ENCODE data around the gene MAPKBP1. TPM values are rescaled to one million over a fixed set of nuclear protein-coding genes. Genes with fewer than 3 reads are reported as not detected.

Gene MAPKBP1
- total RNA-seq, 1 donor from 2014 or later: 27.6 TPM

- Histone ChIP-seq H3K4me3 (no peak overlapping the region), H3K36me3 (peaks cover 8 to 18% of the 10 kb centered on the region in 2 donors), H3K4me1 (peaks cover 0 to 12% of the 10 kb centered on the region in 2 donors), H3K27me3 (no peaks in the 10 kb centered on the region), H3K27ac (peak overlapping the region; percentile 63 to 64), H3K9me3 (no peaks in the 10 kb centered on the region)
- no peak for TF ChIP-seq CTCF (IDR thresholded peaks at IDR 0.05)
- DNase-seq (ENCODE audit: low spot score in 2 of 2): no peak
- intact Hi-C loops (cut with DNase I): no loop called here
Measured at GRCh38 chr15:41804361-41804760, 30.1 kb downstream of the MAPKBP1 start.

DNA sequence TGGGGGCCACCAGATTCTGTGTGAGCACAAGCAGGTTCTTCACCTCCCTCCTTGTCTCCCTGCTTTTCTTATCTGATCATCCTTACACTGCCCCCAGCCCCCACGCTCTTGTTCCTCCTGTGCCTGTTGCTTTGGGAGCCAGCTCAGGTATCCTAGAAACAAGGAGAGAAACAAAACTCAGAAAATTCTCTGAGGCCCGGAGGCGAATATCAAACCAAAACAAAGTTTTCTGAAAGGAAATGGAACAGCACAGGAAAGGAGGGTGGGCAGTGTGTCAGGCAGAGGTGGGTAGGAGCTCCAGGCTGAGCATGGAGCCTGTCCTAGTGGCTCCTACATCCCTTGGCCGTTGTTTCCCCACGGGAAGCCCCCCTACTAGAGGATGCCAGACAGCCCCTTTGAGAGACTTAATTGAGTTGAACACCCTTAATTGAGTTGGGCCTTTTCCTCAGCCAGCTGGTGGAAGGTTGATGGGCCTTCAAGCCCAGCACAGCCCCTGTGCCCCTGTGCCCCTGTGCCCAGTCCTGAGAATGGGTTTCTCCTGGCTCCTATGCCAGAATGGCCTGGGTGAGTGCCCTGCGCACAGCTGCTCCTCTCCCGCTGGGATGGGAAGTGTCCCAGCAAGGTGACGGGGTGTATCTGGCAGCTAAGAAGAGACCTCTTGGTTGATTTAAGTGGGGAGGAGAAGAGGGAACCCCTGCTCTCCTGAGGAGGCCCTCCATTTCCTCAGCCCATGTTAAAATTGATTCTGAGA is 30.8 kb downstream of the MAPKBP1 start:
- Histone ChIP-seq H3K27ac (peak overlapping the region; percentile 63 to 64), H3K4me3 (no peak overlapping the region), H3K27me3 (no peaks in the 10 kb centered on the region), H3K9me3 (no peaks in the 10 kb centered on the region), H3K4me1 (peaks cover 0 to 12% of the 10 kb centered on the region in 2 donors), H3K36me3 (peaks cover 8 to 11% of the 10 kb centered on the region in 2 donors)
- no peak for DNase-seq (ENCODE audit: low spot score in 2 of 2)
- TF ChIP-seq CTCF (IDR thresholded peaks at IDR 0.05): no peak
- intact Hi-C loops (cut with DNase I): no loop called here

- H3K27ac ChIP-seq: peak overlapping the region; percentile 63 to 64
- DNase-seq (ENCODE audit: low spot score in 2 of 2): no peak
- intact Hi-C loops (cut with DNase I): no loop called here
Measured at GRCh38 chr15:41805711-41806110, 31.4 kb downstream of the MAPKBP1 start.

DNA sequence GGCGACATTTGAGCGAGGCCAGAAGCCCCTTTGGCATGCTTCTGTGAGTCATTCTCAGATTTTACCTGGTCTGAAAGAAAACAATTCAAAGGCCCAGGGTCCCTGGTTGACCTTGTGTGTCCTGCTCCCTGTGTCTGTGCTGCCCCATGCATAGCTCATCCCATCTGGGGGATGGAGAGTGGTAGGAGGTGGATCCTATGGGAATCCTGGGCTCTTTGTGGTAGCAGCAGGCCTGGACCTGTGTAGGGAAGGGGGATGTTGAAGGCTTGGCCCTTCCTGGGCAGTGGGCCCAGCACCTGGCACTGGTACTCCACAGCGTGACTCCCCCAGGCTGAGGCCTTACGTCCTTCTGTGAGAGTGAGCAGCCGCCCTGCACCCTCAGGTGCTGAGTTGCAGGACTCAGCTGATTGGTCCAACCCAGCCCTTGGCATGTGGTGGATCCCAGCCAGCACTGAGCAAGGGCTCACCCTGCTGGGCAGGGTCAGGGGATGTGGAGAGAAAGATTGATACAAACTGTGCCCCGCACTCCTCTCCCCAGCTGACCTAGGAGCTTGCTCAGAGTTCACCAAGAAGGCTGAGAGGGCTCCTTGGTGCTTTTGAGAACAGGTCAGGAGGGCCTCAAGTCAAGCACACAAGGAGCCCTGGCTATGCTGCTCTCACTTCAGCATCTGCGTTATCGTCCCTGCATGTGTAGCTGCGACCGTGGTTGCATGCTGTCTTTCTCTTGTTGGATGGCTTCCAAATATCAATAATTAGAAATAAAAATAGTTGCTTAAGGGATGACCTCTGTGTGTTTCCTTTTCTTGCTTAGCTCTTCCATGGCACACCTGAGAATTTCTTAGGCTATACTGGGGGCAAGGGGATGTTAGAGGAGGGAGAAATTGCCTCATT is 32.3 kb downstream of the MAPKBP1 start:
- Histone ChIP-seq H3K4me1 (peaks cover 0 to 12% of the 10 kb centered on the region in 2 donors), H3K36me3 (no peaks in the 10 kb centered on the region), H3K27me3 (no peaks in the 10 kb centered on the region), H3K4me3 (no peak overlapping the region), H3K27ac (no peak overlapping the region), H3K9me3 (no peaks in the 10 kb centered on the region)
- no peak for DNase-seq (ENCODE audit: low spot score in 2 of 2)
- intact Hi-C loops (cut with DNase I): no loop called here
- no peak for TF ChIP-seq CTCF (IDR thresholded peaks at IDR 0.05)

More at GRCh38 chr15:41805711-41806110, 31.4 kb downstream of the MAPKBP1 start:
- Histone ChIP-seq H3K9me3 (no peaks in the 10 kb centered on the region), H3K27me3 (no peaks in the 10 kb centered on the region), H3K4me1 (peaks cover 0 to 12% of the 10 kb centered on the region in 2 donors), H3K36me3 (peaks cover 4 to 5% of the 10 kb centered on the region in 2 donors), H3K4me3 (no peak overlapping the region)
- no peak for TF ChIP-seq CTCF (IDR thresholded peaks at IDR 0.05)

GRCh38 chr15:41809121-41809520 is 34.8 kb downstream of the MAPKBP1 start:
- Histone ChIP-seq H3K4me1 (peaks cover 0 to 12% of the 10 kb centered on the region in 2 donors), H3K36me3 (peaks cover 6 to 21% of the 10 kb centered on the region in 2 donors), H3K27ac (no peak overlapping the region), H3K4me3 (no peak overlapping the region), H3K27me3 (no peaks in the 10 kb centered on the region), H3K9me3 (no peaks in the 10 kb centered on the region)
- no peak for TF ChIP-seq CTCF (IDR thresholded peaks at IDR 0.05)
- intact Hi-C loops (cut with DNase I): no loop called here
- no peak for DNase-seq (ENCODE audit: low spot score in 2 of 2)

Data from ascending aorta (tissue), 2 donors.